HepG2 (cell line): Measurements from ENCODE around the gene RBSN. TPM values are rescaled to one million over a fixed set of nuclear protein-coding genes. Genes with fewer than 3 reads are reported as not detected.

Experiments
- EEA1 ChIP-seq: sonication (generic); formaldehyde crosslinking; IDR thresholded peaks from 2 replicates; pipeline ENCODE4 v1.5.1; 2020; ENCODE audit warnings: mild to moderate bottlenecking, missing genetic modification reagents, borderline replicate concordance
- HNRNPL ChIP-seq: fragments of 200-400 bp; formaldehyde crosslinking; IDR thresholded peaks from 2 replicates; pipeline ENCODE4 v1.6.1; 2017; ENCODE audit warnings: mild to moderate bottlenecking, low read depth, low read length
- MAZ ChIP-seq, 2 experiments: sonication (generic) in 1 of 2; formaldehyde crosslinking in 1 of 2; IDR thresholded peaks; 2 replicates each; pipeline versions ENCODE4 v1.5.0 to v1.6.1; 2012 to 2020; ENCODE audit warnings: low read depth in 2 of 2, mild to moderate bottlenecking in 2 of 2, borderline replicate concordance in 1 of 2, improper control_type of control experiment in 1 of 2, low read length in 1 of 2, missing genetic modification reagents in 1 of 2, moderate library complexity in 1 of 2
- NR2F2 ChIP-seq: IDR thresholded peaks from 2 replicates; pipeline ENCODE4 v1.6.1; 2012; ENCODE audit warnings: low read depth, inconsistent platforms, borderline replicate concordance
- NR2F6 ChIP-seq, 2 experiments: IDR thresholded peaks; 2 replicates each; pipeline ENCODE4 v1.6.1; 2016; ENCODE audit warnings: antibody characterized with exemption in 1 of 2, mild to moderate bottlenecking in 1 of 2
- RFXANK ChIP-seq: IDR thresholded peaks from 2 replicates; pipeline ENCODE4 v1.6.1; 2016
- SALL2 ChIP-seq: sonication (generic); formaldehyde crosslinking; IDR thresholded peaks from 2 replicates; pipeline ENCODE4 v1.8.1; 2023; ENCODE audit warnings: mild to moderate bottlenecking, missing genetic modification reagents, inconsistent platforms
- ZMYM3 ChIP-seq: sonication (generic); formaldehyde crosslinking; IDR thresholded peaks from 2 replicates; pipeline ENCODE4 v1.5.1; 2020; ENCODE audit warnings: mild to moderate bottlenecking, missing genetic modification reagents
- ZNF17 ChIP-seq: sonication (generic); formaldehyde crosslinking; IDR thresholded peaks from 2 replicates; pipeline ENCODE4 v1.5.0; 2020; ENCODE audit warnings: mild to moderate bottlenecking, missing genetic modification reagents
- ZNF180 ChIP-seq: sonication (generic); formaldehyde crosslinking; IDR thresholded peaks from 2 replicates; pipeline ENCODE4 v1.4.0; 2020; ENCODE audit warnings: low read depth, missing genetic modification reagents, borderline replicate concordance
- ZNF264 ChIP-seq: sonication (generic); formaldehyde crosslinking; IDR thresholded peaks from 2 replicates; pipeline ENCODE4 v1.4.0; 2020; ENCODE audit warnings: missing genetic modification reagents
- ZNF354B ChIP-seq: sonication (generic); formaldehyde crosslinking; IDR thresholded peaks from 2 replicates; pipeline ENCODE4 v1.8.0; 2022; ENCODE audit warnings: mild to moderate bottlenecking, missing genetic modification reagents
- ZNF563 ChIP-seq: sonication (generic); formaldehyde crosslinking; IDR thresholded peaks from 2 replicates; pipeline ENCODE4 v1.8.0; 2022; ENCODE audit warnings: mild to moderate bottlenecking, moderate library complexity, missing genetic modification reagents
- ZNF567 ChIP-seq: sonication (generic); formaldehyde crosslinking; IDR thresholded peaks from 2 replicates; pipeline ENCODE4 v1.8.1; 2023; ENCODE audit warnings: mild to moderate bottlenecking, missing genetic modification reagents, borderline replicate concordance
- polyA plus RNA-seq, 8 experiments: library from polyadenylated mRNA; depleted of rRNA in 3 of 8; stranded (reverse) in 7 of 8; unstranded in 1 of 8; fragments of >200 nt; fragmentation: Illumina TruSeq in 4 of 8; extraction: Trizol in 4 of 8; gene quantifications; 2 replicates each; pipeline versions ENCODE4 v1.2.1 to v1.2.3, GENCODE V29; 2011 to 2016; ENCODE audit warnings: low read depth in 4 of 8, missing spikeins in 1 of 8, mixed read lengths in 1 of 8; ENCODE audit not compliant: insufficient read depth in 1 of 8
- total RNA-seq, 5 experiments: library from RNA; depleted of rRNA; stranded (reverse); fragments of >200 nt; fragmentation: Illumina TruSeq; extraction: Trizol; gene quantifications; 2 replicates each; pipeline ENCODE4 v1.2.3, GENCODE V29; 2016; ENCODE audit warnings: low read depth in 1 of 5
- TF ChIP-seq, protein P1 (sequence below): sonication (generic); formaldehyde crosslinking; conservative IDR thresholded peaks from 2 replicates; pipeline ENCODE4 v1.4.0; 2020; ENCODE audit warnings: missing genetic modification reagents
- TF ChIP-seq, protein P2 (sequence below): fragments of 450-650 bp; IDR thresholded peaks from 2 replicates; pipeline ENCODE4 v1.6.1; 2017; ENCODE audit warnings: mild to moderate bottlenecking
- TF ChIP-seq, protein P3 (sequence below): IDR thresholded peaks from 2 replicates; pipeline ENCODE4 v1.6.1; 2016; ENCODE audit warnings: missing genetic modification reagents, missing compliant biosample characterization
- TF ChIP-seq, protein P4 (sequence below): sonication (generic); formaldehyde crosslinking; IDR thresholded peaks from 2 replicates; pipeline ENCODE4 v1.5.1; 2020; ENCODE audit warnings: mild to moderate bottlenecking, moderate library complexity, missing genetic modification reagents
- TF ChIP-seq, protein P5 (sequence below): sonication (generic); formaldehyde crosslinking; IDR thresholded peaks from 2 replicates; pipeline ENCODE4 v1.8.0; 2023; ENCODE audit warnings: mild to moderate bottlenecking, missing genetic modification reagents

Gene RBSN
- total and polyA plus RNA-seq, 2 of the 13 experiments (the other 11 are each of a cell fraction or from before 2014, with no cell fraction given): 7.9 to 11.8 TPM

DNA sequence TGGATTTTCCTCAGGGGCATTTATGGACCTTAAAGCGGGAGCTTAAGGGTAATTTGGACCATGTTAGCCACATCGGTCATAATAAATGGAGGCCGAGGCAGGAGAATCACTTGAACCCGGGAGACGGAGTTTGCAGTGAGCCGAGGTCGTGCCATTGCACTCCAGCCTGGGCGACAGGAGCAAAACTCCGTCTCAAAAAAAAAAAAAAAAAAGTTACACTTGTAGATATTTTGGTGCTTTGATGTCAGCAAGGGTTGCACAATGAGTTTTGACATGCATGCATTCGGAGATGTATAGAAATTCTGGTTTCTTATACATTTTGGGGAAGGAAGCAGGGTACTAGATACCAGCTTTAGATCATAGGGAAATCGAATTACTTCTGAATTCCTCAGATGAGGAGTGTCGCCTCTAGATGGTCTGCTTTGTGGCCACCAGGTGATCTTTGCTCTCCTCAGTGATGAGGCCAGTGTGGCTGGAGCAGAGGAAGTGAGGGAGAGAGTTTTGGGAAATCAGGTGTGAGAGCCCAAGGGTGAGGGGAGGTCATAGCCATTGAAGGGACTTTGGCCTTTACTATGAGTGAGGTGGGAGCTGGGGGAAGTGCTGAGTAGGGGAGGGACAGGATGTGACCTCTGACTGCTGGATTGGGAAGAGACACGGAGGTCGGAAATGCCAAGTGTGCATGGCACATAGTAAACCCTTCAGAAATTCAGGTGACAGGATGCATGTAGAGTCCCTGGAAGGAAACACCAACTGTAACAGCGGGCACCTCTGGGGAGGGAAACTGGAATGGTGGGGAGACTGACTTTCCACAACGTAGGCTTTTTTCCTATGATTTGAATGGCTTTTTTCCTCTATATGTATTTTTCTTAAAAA, 8.4 kb upstream of the RBSN start (continued):
- TF ChIP-seq HNRNPL (no peak), ZNF354B (CRISPR knock-in tag) (no peak), MAZ (IDR thresholded peaks at IDR 0.05; ENCODE audit: borderline replicate concordance, low read depth, low read length) (0 out of 2 replicates have a peak, but pooled peaks have one; percentile 14), MAZ (CRISPR knock-in tag; IDR thresholded peaks at IDR 0.05; ENCODE audit: low read depth) (0 out of 2 replicates have a peak, but pooled peaks have one; percentile 20), ZNF180 (no peak), ZNF567 (no peak), SALL2 (CRISPR knock-in tag) (no peak), ZNF563 (peak; percentile 32; the same call in 1 of the 2 replicates), EEA1 (CRISPR knock-in tag) (no peak), ZNF17 (CRISPR knock-in tag) (no peak), NR2F6 (IDR thresholded peaks at IDR 0.05) (peak; percentile 91), NR2F6 (CRISPR knock-in tag; IDR thresholded peaks at IDR 0.05) (peak; percentile 98), RFXANK (CRISPR knock-in tag) (no peak), ZNF264 (peak; percentile 54; the same call in 1 of the 2 replicates), NR2F2 (peak; percentile 89), ZMYM3 (CRISPR knock-in tag) (peak; percentile 55; the same call in 1 of the 2 replicates)
- TF ChIP-seq, protein P1, sequence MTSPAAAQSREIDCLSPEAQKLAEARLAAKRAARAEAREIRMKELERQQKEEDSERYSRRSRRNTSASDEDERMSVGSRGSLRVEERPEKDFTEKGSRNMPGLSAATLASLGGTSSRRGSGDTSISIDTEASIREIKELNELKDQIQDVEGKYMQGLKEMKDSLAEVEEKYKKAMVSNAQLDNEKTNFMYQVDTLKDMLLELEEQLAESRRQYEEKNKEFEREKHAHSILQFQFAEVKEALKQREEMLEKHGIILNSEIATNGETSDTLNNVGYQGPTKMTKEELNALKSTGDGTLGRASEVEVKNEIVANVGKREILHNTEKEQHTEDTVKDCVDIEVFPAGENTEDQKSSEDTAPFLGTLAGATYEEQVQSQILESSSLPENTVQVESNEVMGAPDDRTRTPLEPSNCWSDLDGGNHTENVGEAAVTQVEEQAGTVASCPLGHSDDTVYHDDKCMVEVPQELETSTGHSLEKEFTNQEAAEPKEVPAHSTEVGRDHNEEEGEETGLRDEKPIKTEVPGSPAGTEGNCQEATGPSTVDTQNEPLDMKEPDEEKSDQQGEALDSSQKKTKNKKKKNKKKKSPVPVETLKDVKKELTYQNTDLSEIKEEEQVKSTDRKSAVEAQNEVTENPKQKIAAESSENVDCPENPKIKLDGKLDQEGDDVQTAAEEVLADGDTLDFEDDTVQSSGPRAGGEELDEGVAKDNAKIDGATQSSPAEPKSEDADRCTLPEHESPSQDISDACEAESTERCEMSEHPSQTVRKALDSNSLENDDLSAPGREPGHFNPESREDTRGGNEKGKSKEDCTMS (CRISPR knock-in tag): no peak
- TF ChIP-seq, protein P2, sequence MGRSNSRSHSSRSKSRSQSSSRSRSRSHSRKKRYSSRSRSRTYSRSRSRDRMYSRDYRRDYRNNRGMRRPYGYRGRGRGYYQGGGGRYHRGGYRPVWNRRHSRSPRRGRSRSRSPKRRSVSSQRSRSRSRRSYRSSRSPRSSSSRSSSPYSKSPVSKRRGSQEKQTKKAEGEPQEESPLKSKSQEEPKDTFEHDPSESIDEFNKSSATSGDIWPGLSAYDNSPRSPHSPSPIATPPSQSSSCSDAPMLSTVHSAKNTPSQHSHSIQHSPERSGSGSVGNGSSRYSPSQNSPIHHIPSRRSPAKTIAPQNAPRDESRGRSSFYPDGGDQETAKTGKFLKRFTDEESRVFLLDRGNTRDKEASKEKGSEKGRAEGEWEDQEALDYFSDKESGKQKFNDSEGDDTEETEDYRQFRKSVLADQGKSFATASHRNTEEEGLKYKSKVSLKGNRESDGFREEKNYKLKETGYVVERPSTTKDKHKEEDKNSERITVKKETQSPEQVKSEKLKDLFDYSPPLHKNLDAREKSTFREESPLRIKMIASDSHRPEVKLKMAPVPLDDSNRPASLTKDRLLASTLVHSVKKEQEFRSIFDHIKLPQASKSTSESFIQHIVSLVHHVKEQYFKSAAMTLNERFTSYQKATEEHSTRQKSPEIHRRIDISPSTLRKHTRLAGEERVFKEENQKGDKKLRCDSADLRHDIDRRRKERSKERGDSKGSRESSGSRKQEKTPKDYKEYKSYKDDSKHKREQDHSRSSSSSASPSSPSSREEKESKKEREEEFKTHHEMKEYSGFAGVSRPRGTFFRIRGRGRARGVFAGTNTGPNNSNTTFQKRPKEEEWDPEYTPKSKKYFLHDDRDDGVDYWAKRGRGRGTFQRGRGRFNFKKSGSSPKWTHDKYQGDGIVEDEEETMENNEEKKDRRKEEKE: no peak
- TF ChIP-seq, protein P3, sequence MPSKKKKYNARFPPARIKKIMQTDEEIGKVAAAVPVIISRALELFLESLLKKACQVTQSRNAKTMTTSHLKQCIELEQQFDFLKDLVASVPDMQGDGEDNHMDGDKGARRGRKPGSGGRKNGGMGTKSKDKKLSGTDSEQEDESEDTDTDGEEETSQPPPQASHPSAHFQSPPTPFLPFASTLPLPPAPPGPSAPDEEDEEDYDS: peak; percentile 41; the same call in 1 of the 2 replicates
- TF ChIP-seq, protein P4, sequence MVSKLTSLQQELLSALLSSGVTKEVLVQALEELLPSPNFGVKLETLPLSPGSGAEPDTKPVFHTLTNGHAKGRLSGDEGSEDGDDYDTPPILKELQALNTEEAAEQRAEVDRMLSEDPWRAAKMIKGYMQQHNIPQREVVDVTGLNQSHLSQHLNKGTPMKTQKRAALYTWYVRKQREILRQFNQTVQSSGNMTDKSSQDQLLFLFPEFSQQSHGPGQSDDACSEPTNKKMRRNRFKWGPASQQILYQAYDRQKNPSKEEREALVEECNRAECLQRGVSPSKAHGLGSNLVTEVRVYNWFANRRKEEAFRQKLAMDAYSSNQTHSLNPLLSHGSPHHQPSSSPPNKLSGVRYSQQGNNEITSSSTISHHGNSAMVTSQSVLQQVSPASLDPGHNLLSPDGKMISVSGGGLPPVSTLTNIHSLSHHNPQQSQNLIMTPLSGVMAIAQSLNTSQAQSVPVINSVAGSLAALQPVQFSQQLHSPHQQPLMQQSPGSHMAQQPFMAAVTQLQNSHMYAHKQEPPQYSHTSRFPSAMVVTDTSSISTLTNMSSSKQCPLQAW (CRISPR knock-in tag): peak; percentile 81
- TF ChIP-seq, protein P5, sequence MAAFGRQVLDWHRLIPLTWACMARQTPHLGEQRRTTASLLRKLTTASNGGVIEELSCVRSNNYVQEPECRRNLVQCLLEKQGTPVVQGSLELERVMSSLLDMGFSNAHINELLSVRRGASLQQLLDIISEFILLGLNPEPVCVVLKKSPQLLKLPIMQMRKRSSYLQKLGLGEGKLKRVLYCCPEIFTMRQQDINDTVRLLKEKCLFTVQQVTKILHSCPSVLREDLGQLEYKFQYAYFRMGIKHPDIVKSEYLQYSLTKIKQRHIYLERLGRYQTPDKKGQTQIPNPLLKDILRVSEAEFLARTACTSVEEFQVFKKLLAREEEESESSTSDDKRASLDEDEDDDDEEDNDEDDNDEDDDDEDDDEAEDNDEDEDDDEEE: peak; percentile 51; the same call in 1 of the 2 replicates
